ENCODE results near the gene ANKRD23.
A peak's percentile ranks its signal among the peaks of the same experiment; 100 is the strongest.

ANKRD23 gene

GRCh38 chr2:96792772-96793749 is 50.8 kb downstream of the ANKRD23 start:
- no peak for DNase-seq

GRCh38 chr2:96789245-96789617 is 54.6 kb downstream of the ANKRD23 start:
- DNase-seq: no peak

- DNase-seq: peak; percentile 42
These were observed 55.2 kb downstream of the ANKRD23 start for GRCh38 chr2:96788442-96789244.
